K562 (cell line): Measurements from ENCODE around the gene MPND. TPM values are rescaled to one million over a fixed set of nuclear protein-coding genes. Genes with fewer than 3 reads are reported as not detected.

Source experiments
- ATAC-seq: fragments of 200-7000 bp; cut with Tn5 transposase; 3 replicates; pipeline ENCODE4 v1.9.1; 2020; ENCODE audit warnings: moderate library complexity
- BruUV-seq: library from RNA; stranded (reverse); fragments of 400-500 nt; replicated peaks from 2 replicates; lab custom pipeline; 2021; lab: Mats Ljungman, UMichigan
- CTCF ChIA-PET: fragments of 300-600 bp; formaldehyde crosslinking; extraction: SDS; loops from one replicate; lab custom pipeline; 2021; ENCODE audit warnings: low intra/inter-chr PET ratio; lab: Yijun Ruan, JAX
- POLR2A ChIA-PET: fragments of 300-600, 350-650 bp; sonication (Branson Sonifier 250); formaldehyde crosslinking; extraction: SDS; loops from one replicate; lab custom pipeline; 2021; ENCODE audit warnings: antibody characterized with exemption, inconsistent platforms; lab: Yijun Ruan, JAX
- DNase-seq, 4 experiments: peaks; one replicate each; pipeline versions ENCODE4 v3.0.0 to v3.0.0-alpha.2; 2011 to 2018; ENCODE audit warnings: low spot score in 3 of 4, mixed read lengths in 3 of 4; ENCODE audit errors: extremely low read depth in 1 of 4
- FAIRE-seq: peaks from 2 replicates; lab custom pipeline; 2011; peaks lifted over from hg19 to GRCh38; lab: Jason Lieb, UNC
- H2AFZ ChIP-seq: 2 replicates; pipeline ENCODE4 v1.6.0; 2011; ENCODE audit warnings: low read depth, low read length, control low read depth, inconsistent platforms
- H3K27ac ChIP-seq: fragments of 200-600 bp; 3 replicates; pipeline ENCODE4 v1.8.0; 2011; ENCODE audit warnings: low read depth, mild to moderate bottlenecking, control low read depth, inconsistent platforms, low read length, moderate library complexity, mixed read lengths; ENCODE audit errors: extremely low read depth
- H3K27me3 ChIP-seq, 2 experiments: fragments of 300-600 bp in 1 of 2; 2 replicates in 1 of 2; 3 replicates in 1 of 2; pipeline versions ENCODE4 v1.6.0 to v1.8.0; 2011; ENCODE audit warnings: inconsistent platforms in 2 of 2, low read length in 2 of 2, mild to moderate bottlenecking in 1 of 2, mixed read lengths in 1 of 2, moderate library complexity in 1 of 2; ENCODE audit not compliant: control insufficient read depth in 2 of 2, insufficient read depth in 2 of 2
- H3K36me3 ChIP-seq: fragments of 300-600 bp; 3 replicates; pipeline ENCODE4 v1.8.0; 2011; ENCODE audit warnings: mild to moderate bottlenecking, low read length, inconsistent platforms; ENCODE audit not compliant: control insufficient read depth, insufficient read depth
- H3K4me1 ChIP-seq, 2 experiments: fragments of 200-600 bp in 1 of 2; replicated peaks in 1 of 2; 2 replicates in 1 of 2; 3 replicates in 1 of 2; pipeline versions ENCODE4 v1.5.1 to v1.8.0; 2011; ENCODE audit warnings: inconsistent platforms in 2 of 2, low read length in 2 of 2, mild to moderate bottlenecking in 1 of 2, mixed read lengths in 1 of 2, moderate library complexity in 1 of 2; ENCODE audit not compliant: control insufficient read depth in 2 of 2, insufficient read depth in 2 of 2
- H3K4me2 ChIP-seq: 2 replicates; pipeline ENCODE4 v1.6.1; 2011; ENCODE audit warnings: low read length, control low read depth, inconsistent platforms, mixed read lengths; ENCODE audit not compliant: insufficient read depth
- H3K4me3 ChIP-seq: fragments of 200-600 bp; sonication (generic), shearing (Covaris generic); 2 replicates; pipeline ENCODE4 v1.5.1; 2016; ENCODE audit warnings: control low read depth, inconsistent platforms
- H3K79me2 ChIP-seq: fragments of 200-600 bp; 3 replicates; pipeline ENCODE4 v1.8.0; 2011; ENCODE audit warnings: low read length, inconsistent platforms; ENCODE audit not compliant: control insufficient read depth, insufficient read depth
- H3K9ac ChIP-seq, 2 experiments: 2 replicates each; pipeline versions ENCODE4 v1.6.0 to v1.6.1; 2011; ENCODE audit warnings: low read depth in 2 of 2, low read length in 2 of 2, control low read depth in 1 of 2, inconsistent platforms in 1 of 2, mild to moderate bottlenecking in 1 of 2, mixed read lengths in 1 of 2; ENCODE audit not compliant: insufficient read depth in 1 of 2
- H3K9me1 ChIP-seq: one replicate; pipeline ENCODE4 v1.6.0; 2011; ENCODE audit warnings: inconsistent platforms, mild to moderate bottlenecking, low read length, moderate library complexity; ENCODE audit not compliant: control insufficient read depth, insufficient read depth
- H3K9me3 ChIP-seq: replicated peaks from 2 replicates; pipeline ENCODE4 v1.5.1; 2011; ENCODE audit warnings: low read depth, low read length, inconsistent platforms; ENCODE audit not compliant: control insufficient read depth, insufficient read depth
- H4K20me1 ChIP-seq: replicated peaks from 2 replicates; pipeline ENCODE4 v1.6.1; 2011; ENCODE audit warnings: low read length, inconsistent platforms, mixed read lengths; ENCODE audit not compliant: control insufficient read depth, insufficient read depth
- CAMTA2 ChIP-seq: fragments of 250-450 bp; sonication (Bioruptor Pico); conservative IDR thresholded peaks from 2 replicates; pipeline ENCODE4 v1.5.1; 2022
- ERF ChIP-seq: fragments of 450-650 bp; formaldehyde crosslinking; IDR thresholded peaks from 2 replicates; pipeline ENCODE4 v1.4.0; 2020; ENCODE audit warnings: mild to moderate bottlenecking, mixed read lengths
- GABPA ChIP-seq: fragments of 200-800 bp; sonication (Bioruptor generic); conservative IDR thresholded peaks from 2 replicates; pipeline ENCODE4 v1.6.1; 2016; ENCODE audit warnings: low read depth, missing genetic modification characterization, missing compliant biosample characterization
- HDGF ChIP-seq: fragments of 450-650 bp; IDR thresholded peaks from 2 replicates; pipeline ENCODE4 v1.6.1; 2016
- HNRNPL ChIP-seq: fragments of 200-400 bp; formaldehyde crosslinking; IDR thresholded peaks from 2 replicates; pipeline ENCODE4 v1.6.1; 2017; ENCODE audit warnings: low read depth, mild to moderate bottlenecking, low read length
- MTA3 ChIP-seq: fragments of 450-650 bp; formaldehyde crosslinking; IDR thresholded peaks from 2 replicates; pipeline ENCODE4 v1.6.1; 2017; ENCODE audit warnings: mild to moderate bottlenecking, borderline replicate concordance
- NELFE ChIP-seq: IDR thresholded peaks from 2 replicates; pipeline ENCODE4 v1.6.1; 2011; ENCODE audit warnings: mild to moderate bottlenecking; ENCODE audit not compliant: insufficient read depth, insufficient read length
- OTX1 ChIP-seq: fragments of 450-650 bp; formaldehyde crosslinking; IDR thresholded peaks from 2 replicates; pipeline ENCODE4 v1.4.0; 2022; ENCODE audit warnings: mild to moderate bottlenecking
- SMAD4 ChIP-seq: fragments of 250-450 bp; sonication (Bioruptor Pico); conservative IDR thresholded peaks from 2 replicates; pipeline ENCODE4 v1.8.0; 2021; ENCODE audit warnings: inconsistent platforms, mild to moderate bottlenecking, moderate library complexity
- SREBF2 ChIP-seq: sonication (generic); formaldehyde crosslinking; IDR thresholded peaks from 2 replicates; pipeline ENCODE4 v1.4.0; 2020; ENCODE audit warnings: mild to moderate bottlenecking, missing genetic modification reagents
- TEAD2 ChIP-seq: fragments of 450-650 bp; IDR thresholded peaks from 2 replicates; pipeline ENCODE4 v1.6.1; 2016; ENCODE audit warnings: missing genetic modification characterization, control low read depth, missing compliant biosample characterization
- TSC22D4 ChIP-seq: fragments of 450-650 bp; IDR thresholded peaks from 2 replicates; pipeline ENCODE4 v1.6.1; 2016; ENCODE audit warnings: missing genetic modification characterization, missing biosample characterization, control low read depth
- VEZF1 ChIP-seq: fragments of 200-800 bp; sonication (Bioruptor generic); IDR thresholded peaks from 2 replicates; pipeline ENCODE4 v1.6.1; 2017; ENCODE audit warnings: missing genetic modification characterization, missing compliant biosample characterization
- ZBTB1 ChIP-seq: sonication (generic); formaldehyde crosslinking; IDR thresholded peaks from 2 replicates; pipeline ENCODE4 v1.8.1; 2023; ENCODE audit warnings: missing genetic modification reagents, low read depth, mild to moderate bottlenecking, borderline replicate concordance
- ZNF212 ChIP-seq: fragments of 450-650 bp; formaldehyde crosslinking; IDR thresholded peaks from 2 replicates; pipeline ENCODE4 v1.4.0; 2020; ENCODE audit warnings: mild to moderate bottlenecking
- ZNF23 ChIP-seq: fragments of 250-450 bp; sonication (Bioruptor Pico); IDR thresholded peaks from 2 replicates; pipeline ENCODE4 v1.4.0; 2020; ENCODE audit warnings: mild to moderate bottlenecking
- ZNF449 ChIP-seq: fragments of 250-450 bp; sonication (Bioruptor Pico); IDR thresholded peaks from 2 replicates; pipeline ENCODE4 v1.8.0; 2022; ENCODE audit warnings: moderate library complexity, mild to moderate bottlenecking, inconsistent platforms
- ZNF584 ChIP-seq: fragments of 200-800 bp; sonication (Bioruptor generic); IDR thresholded peaks from 2 replicates; pipeline ENCODE4 v1.6.1; 2016; ENCODE audit warnings: low read depth, mild to moderate bottlenecking, missing genetic modification characterization, missing compliant biosample characterization
- ZNF707 ChIP-seq: fragments of 250-450 bp; sonication (Bioruptor Pico); conservative IDR thresholded peaks from 2 replicates; pipeline ENCODE4 v1.8.0; 2022; ENCODE audit warnings: inconsistent platforms, mild to moderate bottlenecking, moderate library complexity
- ZNF717 ChIP-seq: fragments of 250-450 bp; sonication (Bioruptor Pico); IDR thresholded peaks from 2 replicates; pipeline ENCODE4 v1.5.0; 2021
- ZNF77 ChIP-seq: fragments of 250-450 bp; sonication (Bioruptor Pico); IDR thresholded peaks from 2 replicates; pipeline ENCODE4 v1.5.0; 2020
- WGBS: fragments of 100-300 bp; shearing (Covaris generic); methylation state at CpG from one replicate; pipeline ENCODE4 v1.1.6; 2016; ENCODE audit warnings: low coverage, mixed read lengths; ENCODE audit not compliant: insufficient coverage; ENCODE audit errors: missing lambda C conversion rate; 5-methylcytosine and 5-hydroxymethylcytosine counted together
- in situ Hi-C: fragments of 300-500 bp; cut with MboI; formaldehyde crosslinking; loops from 4 replicates; pipeline ENCODE4 v1.15.0; 2018; ENCODE audit warnings: inconsistent platforms, mixed read lengths
- intact Hi-C: fragments of 100-400 bp; cut with micrococcal nuclease; formaldehyde crosslinking; loops from 2 replicates; pipeline ENCODE4 v1.14.2; 2022
- polyA plus RNA-seq, 8 experiments: library from polyadenylated mRNA; depleted of rRNA in 4 of 8; stranded (reverse) in 5 of 8; unstranded in 3 of 8; fragments of >200 nt; fragmentation: Nextera tagmentation in 2 of 8; fragmentation: Illumina TruSeq in 1 of 8; extraction: Ambion mirVana in 2 of 8; extraction: Trizol in 1 of 8; gene quantifications; 2 replicates each; pipeline versions ENCODE4 v1.2.1 to v1.2.3, GENCODE V29; 2011 to 2014; ENCODE audit warnings: inconsistent platforms in 1 of 8, missing spikeins in 1 of 8
- total RNA-seq, 7 experiments: library from RNA; depleted of rRNA in 6 of 7; stranded (reverse); fragments of >200 nt in 6 of 7; fragmentation: Illumina TruSeq in 2 of 7; extraction: Trizol in 2 of 7; gene quantifications; 2 replicates each; pipeline versions ENCODE4 v1.2.1 to v1.2.3, GENCODE V29; 2011 to 2021; ENCODE audit warnings: low replicate concordance in 1 of 7

MPND gene
- total and polyA plus RNA-seq, 9 of the 15 experiments (the other 6 are each of a cell fraction or from before 2014, with no cell fraction given): 0.25 to 14.0 (median 3.9) TPM

- DNase-seq (peak; percentile 94 to 99 (median 96)), FAIRE-seq (peak; percentile 100), ATAC-seq (peak; percentile 96)
- in situ Hi-C loops: loop anchor here (10.0 kb wide), 1 partner anchor 68 kb away; the partner anchor contains the start of gene SHD
- Histone ChIP-seq H2AFZ (peak overlapping the region; percentile 99), H3K9me3 (no peaks in the 10 kb centered on the region), H3K4me2 (peak overlapping the region; percentile 98), H3K4me1 (peaks cover 13 to 41% of the 10 kb centered on the region in 2 experiments; a peak in 4 of 5 replicates), H3K79me2 (peaks cover 7% of the 10 kb centered on the region), H3K36me3 (peaks cover 11% of the 10 kb centered on the region; the same call in 2 of the 3 replicates), H3K27me3 (no peaks in the 10 kb centered on the region), H3K9me1 (no peaks in the 10 kb centered on the region), H4K20me1 (no peaks in the 10 kb centered on the region), H3K9ac (peak overlapping the region; percentile 81 to 95), H3K27ac (peak overlapping the region; percentile 89), H3K4me3 (peak overlapping the region; percentile 77)
- intact Hi-C loops: loop anchor here (2.0 kb wide), 1 partner anchor 60 kb away; the partner anchor contains the start of gene CHAF1A
- CTCF ChIA-PET: interaction anchor here (1.2 kb wide), 1 partner anchor 76 kb away, joined by 5 read pairs; no protein-coding TSS in a partner anchor
- POLR2A ChIA-PET: interaction anchor here (0.6 to 2.9 kb wide), 18 partner anchors 10 to 128 kb away, joined by 3 to 24 read pairs (median 4); partner anchors contain the start of gene YJU2
- WGBS: under 1% methylated on average over 33 of the region's 39 CpGs
- BruUV-seq: no TSS peak
- TF ChIP-seq ZNF717 (no peak), SREBF2 (peak; percentile 70; the same call in 1 of the 2 replicates), ZNF449 (CRISPR knock-in tag) (peak; percentile 96), ERF (CRISPR knock-in tag) (peak; percentile 96), ZBTB1 (CRISPR knock-in tag) (0 out of 2 replicates have a peak, but pooled peaks have one; percentile 35), HDGF (no peak), ZNF707 (CRISPR knock-in tag) (0 out of 2 replicates have a peak, but pooled peaks have one; percentile 37), ZNF212 (CRISPR knock-in tag) (no peak), CAMTA2 (0 out of 2 replicates have a peak, but pooled peaks have one; percentile 63), ZNF584 (CRISPR knock-in tag) (peak; percentile 99), OTX1 (CRISPR knock-in tag) (peak; percentile 99), HNRNPL (no peak), GABPA (peak; percentile 65), MTA3 (peak; percentile 72; the same call in 1 of the 2 replicates), VEZF1 (peak; percentile 80), TSC22D4 (tag) (no peak), SMAD4 (peak; percentile 92), TEAD2 (tag) (peak; percentile 83), ZNF77 (CRISPR knock-in tag) (no peak), ZNF23 (CRISPR knock-in tag) (no peak), NELFE (no peak)
Measured at GRCh38 chr19:4342615-4343369, 570 bp upstream of the MPND start.
